KBM-7 (cell line): Measurements from ENCODE around the gene CREBL2.
"Not testable (repeated sequence)": the region's sequence is repeated elsewhere in the genome, so short reads cannot be mapped to it uniquely, and the experiment has no call there.

Source experiments
- DNase-seq: peaks from one replicate; pipeline ENCODE4 v3.0.0-alpha.2; 2015
- in situ Hi-C: fragments of 300-500 bp; cut with MboI; formaldehyde crosslinking; loops from 2 replicates; pipeline ENCODE4 v1.14.3; 2020; ENCODE audit warnings: low sequenced_read_pairs, low pct_unique_long_range_greater_than_20kb, mixed read lengths

CREBL2 gene

GRCh38 chr12:12611512-12612306 is at the start of gene CREBL2:
Gene CREBL2 (plus strand): TSS chr12:12611876. CDS start chr12:12612173, 297 bp downstream.
- peak; percentile 96 for DNase-seq
- in situ Hi-C loops, result loop anchor here (25.0 kb wide), 1 partner anchor 101 kb away; the partner anchor contains the start of gene CDKN1B

GRCh38 chr12:12562016-12562483 is 49.6 kb upstream of the CREBL2 start:
- DNase-seq, result peak; percentile 29
- in situ Hi-C loops, result no loop called here

- in situ Hi-C loops, result no loop called here
- peak; percentile 93 for DNase-seq
Observed at GRCh38 chr12:12562585-12563261, 49.0 kb upstream of the CREBL2 start, which contains the start of gene DUSP16. Gene DUSP16 (minus strand): TSS chr12:12562863. CDS start chr12:12521098, 41,765 bp downstream.

- in situ Hi-C loops, result no loop called here
- no peak for DNase-seq
Observed at GRCh38 chr12:12563290-12563928, 48.3 kb upstream of the CREBL2 start.

- in situ Hi-C loops, result no loop called here
Observed at GRCh38 chr12:12564911-12565310, 46.8 kb upstream of the CREBL2 start.

GRCh38 chr12:12565971-12566370 is 45.7 kb upstream of the CREBL2 start:
- DNase-seq, in situ Hi-C loops: not testable (repeated sequence)

More at GRCh38 chr12:12564911-12565310, 46.8 kb upstream of the CREBL2 start:
- no peak for DNase-seq

- in situ Hi-C loops, result no loop called here
- DNase-seq, result no peak
Observed at GRCh38 chr12:12572659-12573058, 39.0 kb upstream of the CREBL2 start.

- no peak for DNase-seq
- in situ Hi-C loops, result no loop called here
Observed at GRCh38 chr12:12577786-12578185, 33.9 kb upstream of the CREBL2 start.

GRCh38 chr12:12580716-12581115 is 31.0 kb upstream of the CREBL2 start:
- DNase-seq, in situ Hi-C loops: not testable (repeated sequence)

GRCh38 chr12:12582193-12582881 is 29.3 kb upstream of the CREBL2 start:
- in situ Hi-C loops, result no loop called here
- DNase-seq, result no peak

- DNase-seq, result no peak
- in situ Hi-C loops, result no loop called here
Observed at GRCh38 chr12:12582895-12583303, 28.8 kb upstream of the CREBL2 start.

- DNase-seq, result no peak
- in situ Hi-C loops, result no loop called here
Observed at GRCh38 chr12:12583510-12584178, 28.0 kb upstream of the CREBL2 start.

- in situ Hi-C loops, result no loop called here
- DNase-seq, result no peak
Observed at GRCh38 chr12:12585115-12585863, 26.4 kb upstream of the CREBL2 start.

GRCh38 chr12:12586879-12587675 is 24.6 kb upstream of the CREBL2 start:
- in situ Hi-C loops, result no loop called here
- no peak for DNase-seq

- DNase-seq, result no peak
- in situ Hi-C loops, result no loop called here
Observed at GRCh38 chr12:12587878-12588277, 23.8 kb upstream of the CREBL2 start.

GRCh38 chr12:12588436-12588835 is 23.2 kb upstream of the CREBL2 start:
- in situ Hi-C loops, DNase-seq: not testable (repeated sequence)

GRCh38 chr12:12590961-12591360 is 20.7 kb upstream of the CREBL2 start:
- in situ Hi-C loops, result no loop called here
- DNase-seq, result no peak
